GM23338 (cell line): Measurements from ENCODE around the gene GPALPP1. TPM values are rescaled to one million over a fixed set of nuclear protein-coding genes. Genes with fewer than 3 reads are reported as not detected.

Experiments
- ATAC-seq: fragments of 200-7000 bp; cut with Tn5 transposase; 3 replicates; pipeline ENCODE4 v1.9.1; 2020
- DNase-seq: peaks from one replicate; pipeline ENCODE4 v3.0.0-alpha.2; 2015; ENCODE audit warnings: low spot score
- H2AFZ ChIP-seq: fragments of 200-600 bp; sonication (generic); 2 replicates; pipeline ENCODE4 v1.8.0; 2016; ENCODE audit warnings: antibody characterized with exemption, mild to moderate bottlenecking, moderate library complexity
- H3F3A ChIP-seq: fragments of 200-600 bp; sonication (generic); replicated peaks from 2 replicates; pipeline ENCODE4 v1.8.0; 2017; ENCODE audit warnings: antibody characterized with exemption, mixed run types, low read depth
- H3K27ac ChIP-seq: fragments of 200-600 bp; sonication (generic); 2 replicates; pipeline ENCODE4 v1.6.1; 2016; ENCODE audit warnings: low read depth
- H3K27me3 ChIP-seq: fragments of 200-600 bp; sonication (generic); 2 replicates; pipeline ENCODE4 v1.8.0; 2016; ENCODE audit warnings: mild to moderate bottlenecking, mixed run types, moderate library complexity; ENCODE audit not compliant: insufficient read depth
- H3K36me3 ChIP-seq: fragments of 200-600 bp; sonication (generic); 2 replicates; pipeline ENCODE4 v1.8.0; 2016; ENCODE audit warnings: mild to moderate bottlenecking; ENCODE audit not compliant: insufficient read depth
- H3K4me1 ChIP-seq: fragments of 200-600 bp; sonication (generic); 2 replicates; pipeline ENCODE4 v1.8.0; 2016; ENCODE audit warnings: mild to moderate bottlenecking, moderate library complexity; ENCODE audit not compliant: insufficient read depth
- H3K4me2 ChIP-seq: fragments of 200-600 bp; sonication (generic); 2 replicates; pipeline ENCODE4 v1.7.1; 2017; ENCODE audit warnings: mixed run types
- H3K4me3 ChIP-seq: fragments of 200-600 bp; sonication (generic); 2 replicates; pipeline ENCODE4 v1.6.1; 2016; ENCODE audit warnings: mixed run types
- H3K79me2 ChIP-seq: fragments of 200-600 bp; sonication (generic); replicated peaks from 2 replicates; pipeline ENCODE4 v1.8.0; 2017; ENCODE audit warnings: mild to moderate bottlenecking; ENCODE audit not compliant: insufficient read depth
- H3K9me2 ChIP-seq: fragments of 200-600 bp; sonication (generic); 2 replicates; pipeline ENCODE4 v1.8.0; 2017; ENCODE audit not compliant: insufficient read depth
- H4K20me1 ChIP-seq: fragments of 200-600 bp; sonication (generic); replicated peaks from 2 replicates; pipeline ENCODE4 v1.8.0; 2017; ENCODE audit warnings: mild to moderate bottlenecking; ENCODE audit not compliant: insufficient read depth
- H3K27ac Mint-ChIP-seq: 2 replicates; pipeline ENCODE4 v1.8.0; 2020; ENCODE audit warnings: inconsistent platforms, mild to moderate bottlenecking, moderate library complexity, mixed read lengths
- H3K27me3 Mint-ChIP-seq: 3 replicates; pipeline ENCODE4 v1.8.0; 2022; ENCODE audit warnings: low read depth, mild to moderate bottlenecking, moderate library complexity, mixed read lengths, inconsistent platforms; ENCODE audit not compliant: insufficient read depth, poor library complexity
- H3K36me3 Mint-ChIP-seq: 3 replicates; pipeline ENCODE4 v1.8.0; 2021; ENCODE audit warnings: low read depth, mild to moderate bottlenecking, inconsistent platforms, moderate library complexity, mixed read lengths
- H3K4me1 Mint-ChIP-seq: 3 replicates; pipeline ENCODE4 v1.8.0; 2020; ENCODE audit warnings: mild to moderate bottlenecking, inconsistent platforms, mixed read lengths
- H3K4me3 Mint-ChIP-seq: 3 replicates; pipeline ENCODE4 v1.8.0; 2021; ENCODE audit warnings: moderate library complexity, mild to moderate bottlenecking, inconsistent platforms, mixed read lengths
- H3K9me3 Mint-ChIP-seq: 3 replicates; pipeline ENCODE4 v1.8.0; 2020; ENCODE audit warnings: moderate library complexity, mild to moderate bottlenecking, inconsistent platforms, mixed read lengths
- CREB1 ChIP-seq: fragments of 250-450 bp; sonication (Bioruptor Pico); IDR thresholded peaks from 2 replicates; pipeline ENCODE4 v1.5.0; 2020; ENCODE audit warnings: low read depth, mild to moderate bottlenecking, moderate library complexity
- EZH2 ChIP-seq: fragments of 200-600 bp; sonication (generic); IDR thresholded peaks from one replicate; pipeline ENCODE4 v1.8.0; 2017; ENCODE audit warnings: antibody characterized with exemption, mild to moderate bottlenecking, low read depth; ENCODE audit not compliant: unreplicated experiment
- EZH2phosphoT487 ChIP-seq: fragments of 200-600 bp; sonication (generic); IDR thresholded peaks from one replicate; pipeline ENCODE4 v1.8.1; 2018; ENCODE audit warnings: antibody characterized with exemption; ENCODE audit not compliant: unreplicated experiment
- JUNB ChIP-seq: IDR thresholded peaks from one replicate; pipeline ENCODE4 v1.6.1; 2016; ENCODE audit warnings: antibody characterized with exemption; ENCODE audit not compliant: unreplicated experiment
- NANOG ChIP-seq: IDR thresholded peaks from 2 replicates; pipeline ENCODE4 v1.6.1; 2016; ENCODE audit warnings: antibody characterized with exemption, borderline replicate concordance
- POLR2AphosphoS5 ChIP-seq: IDR thresholded peaks from 2 replicates; pipeline ENCODE4 v1.6.1; 2016; ENCODE audit warnings: antibody characterized with exemption, low read depth
- STAT1 ChIP-seq: IDR thresholded peaks from one replicate; pipeline ENCODE4 v1.6.1; 2016; ENCODE audit warnings: antibody characterized with exemption; ENCODE audit not compliant: unreplicated experiment
- ZNF114 ChIP-seq: fragments of 250-450 bp; sonication (Bioruptor Pico); IDR thresholded peaks from 2 replicates; pipeline ENCODE4 v1.5.0; 2020; ENCODE audit warnings: mild to moderate bottlenecking, moderate library complexity
- polyA plus RNA-seq: library from polyadenylated mRNA; unstranded; fragments of >200 nt; fragmentation: Nextera tagmentation; extraction: Ambion mirVana; gene quantifications from 2 replicates; pipeline ENCODE4 v1.2.1, GENCODE V29; 2016
- total RNA-seq: library from RNA; depleted of rRNA; stranded (reverse); fragments of >200 nt; shearing (Covaris generic); gene quantifications from 2 replicates; pipeline ENCODE4 v1.2.3, GENCODE V29; 2014
- TF ChIP-seq, protein P1 (sequence below): IDR thresholded peaks from one replicate; pipeline ENCODE4 v1.6.1; 2018; ENCODE audit warnings: antibody characterized with exemption; ENCODE audit not compliant: unreplicated experiment
- TF ChIP-seq, protein P2 (sequence below): fragments of 250-450 bp; sonication (Bioruptor Pico); IDR thresholded peaks from 2 replicates; pipeline ENCODE4 v1.5.0; 2020; ENCODE audit warnings: mild to moderate bottlenecking, moderate library complexity

The GPALPP1 gene
- total and polyA plus RNA-seq, 2 experiments from 2014 or later = 31.3 to 35.8 TPM

DNA sequence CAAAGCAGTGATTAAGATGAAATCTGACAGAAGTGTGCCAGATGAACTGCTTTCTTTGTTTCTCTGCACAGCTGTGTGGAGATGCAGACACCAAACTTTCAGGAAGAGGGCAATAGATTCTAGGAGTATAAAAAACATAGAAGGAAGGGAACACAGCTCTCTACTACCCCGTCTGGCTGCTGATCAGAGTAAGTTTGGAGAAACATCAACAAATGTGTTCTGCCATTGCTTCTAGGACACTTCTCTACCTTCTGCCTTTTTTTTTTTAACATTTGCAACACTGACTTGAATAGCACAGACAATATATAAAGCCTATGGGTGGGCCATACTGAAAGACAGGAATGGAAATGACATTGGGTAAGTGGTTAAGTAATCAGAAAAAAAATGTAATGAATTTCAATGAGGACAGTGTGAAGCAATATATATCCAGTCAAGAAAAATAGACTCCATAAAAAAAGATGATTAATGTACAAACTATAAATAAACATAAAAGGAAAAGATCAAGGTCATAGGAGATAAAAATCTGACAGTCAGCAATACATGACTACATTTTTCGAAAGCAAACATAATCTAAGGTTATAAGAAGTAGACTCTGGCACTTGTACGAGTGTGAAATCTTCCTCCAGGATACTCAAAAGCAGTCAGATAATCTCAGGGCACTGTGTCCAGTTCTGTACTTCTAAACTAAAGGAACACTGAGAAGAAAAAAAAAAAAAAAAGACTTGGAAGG, 21.5 kb upstream of the GPALPP1 start (continued):
- TF ChIP-seq, protein P1, sequence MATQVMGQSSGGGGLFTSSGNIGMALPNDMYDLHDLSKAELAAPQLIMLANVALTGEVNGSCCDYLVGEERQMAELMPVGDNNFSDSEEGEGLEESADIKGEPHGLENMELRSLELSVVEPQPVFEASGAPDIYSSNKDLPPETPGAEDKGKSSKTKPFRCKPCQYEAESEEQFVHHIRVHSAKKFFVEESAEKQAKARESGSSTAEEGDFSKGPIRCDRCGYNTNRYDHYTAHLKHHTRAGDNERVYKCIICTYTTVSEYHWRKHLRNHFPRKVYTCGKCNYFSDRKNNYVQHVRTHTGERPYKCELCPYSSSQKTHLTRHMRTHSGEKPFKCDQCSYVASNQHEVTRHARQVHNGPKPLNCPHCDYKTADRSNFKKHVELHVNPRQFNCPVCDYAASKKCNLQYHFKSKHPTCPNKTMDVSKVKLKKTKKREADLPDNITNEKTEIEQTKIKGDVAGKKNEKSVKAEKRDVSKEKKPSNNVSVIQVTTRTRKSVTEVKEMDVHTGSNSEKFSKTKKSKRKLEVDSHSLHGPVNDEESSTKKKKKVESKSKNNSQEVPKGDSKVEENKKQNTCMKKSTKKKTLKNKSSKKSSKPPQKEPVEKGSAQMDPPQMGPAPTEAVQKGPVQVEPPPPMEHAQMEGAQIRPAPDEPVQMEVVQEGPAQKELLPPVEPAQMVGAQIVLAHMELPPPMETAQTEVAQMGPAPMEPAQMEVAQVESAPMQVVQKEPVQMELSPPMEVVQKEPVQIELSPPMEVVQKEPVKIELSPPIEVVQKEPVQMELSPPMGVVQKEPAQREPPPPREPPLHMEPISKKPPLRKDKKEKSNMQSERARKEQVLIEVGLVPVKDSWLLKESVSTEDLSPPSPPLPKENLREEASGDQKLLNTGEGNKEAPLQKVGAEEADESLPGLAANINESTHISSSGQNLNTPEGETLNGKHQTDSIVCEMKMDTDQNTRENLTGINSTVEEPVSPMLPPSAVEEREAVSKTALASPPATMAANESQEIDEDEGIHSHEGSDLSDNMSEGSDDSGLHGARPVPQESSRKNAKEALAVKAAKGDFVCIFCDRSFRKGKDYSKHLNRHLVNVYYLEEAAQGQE = no peak
- TF ChIP-seq POLR2AphosphoS5 (no peak), JUNB (no peak), EZH2phosphoT487 (no peak)

DNA sequence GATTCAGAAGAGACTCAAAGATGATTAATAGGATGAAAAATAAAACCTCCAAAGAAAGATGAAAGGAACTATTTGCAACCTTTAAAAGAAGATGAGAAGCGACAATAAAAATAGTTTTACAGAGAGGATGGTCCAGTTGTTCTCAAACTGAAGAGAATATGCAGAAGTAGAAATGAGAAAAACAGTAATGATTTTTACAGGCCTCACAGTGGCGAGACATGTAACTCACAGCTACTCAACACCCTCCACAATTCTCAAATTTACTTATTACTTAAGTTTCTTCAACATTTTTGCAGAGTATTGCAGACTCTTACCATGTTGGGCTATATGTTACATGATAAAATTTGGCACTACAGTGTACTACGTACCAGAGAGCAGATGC, 20.9 kb upstream of the GPALPP1 start:
- Histone ChIP-seq H3K27ac (no peak overlapping the region), H3K27me3 (no peaks in the 10 kb centered on the region), H2AFZ (no peak overlapping the region), H3K79me2 (peaks cover 30% of the 10 kb centered on the region), H3K9me2 (no peaks in the 10 kb centered on the region; the same call in 1 of the 2 replicates), H3K4me3 (no peak overlapping the region), H3K4me2 (no peak overlapping the region), H4K20me1 (peaks cover 5% of the 10 kb centered on the region), H3K36me3 (peaks cover 30% of the 10 kb centered on the region), H3K4me1 (0 out of 2 replicates have a peak, but pooled peaks cover 4% of the 10 kb centered on the region), H3F3A (no peaks in the 10 kb centered on the region)
- H3K27ac Mint-ChIP-seq = no peak overlapping the region
- no peak overlapping the region for H3K4me3 Mint-ChIP-seq
- ATAC-seq (no peak), DNase-seq (no peak)
- peaks cover 46% of the 10 kb centered on the region for H3K36me3 Mint-ChIP-seq
- TF ChIP-seq, protein P2, sequence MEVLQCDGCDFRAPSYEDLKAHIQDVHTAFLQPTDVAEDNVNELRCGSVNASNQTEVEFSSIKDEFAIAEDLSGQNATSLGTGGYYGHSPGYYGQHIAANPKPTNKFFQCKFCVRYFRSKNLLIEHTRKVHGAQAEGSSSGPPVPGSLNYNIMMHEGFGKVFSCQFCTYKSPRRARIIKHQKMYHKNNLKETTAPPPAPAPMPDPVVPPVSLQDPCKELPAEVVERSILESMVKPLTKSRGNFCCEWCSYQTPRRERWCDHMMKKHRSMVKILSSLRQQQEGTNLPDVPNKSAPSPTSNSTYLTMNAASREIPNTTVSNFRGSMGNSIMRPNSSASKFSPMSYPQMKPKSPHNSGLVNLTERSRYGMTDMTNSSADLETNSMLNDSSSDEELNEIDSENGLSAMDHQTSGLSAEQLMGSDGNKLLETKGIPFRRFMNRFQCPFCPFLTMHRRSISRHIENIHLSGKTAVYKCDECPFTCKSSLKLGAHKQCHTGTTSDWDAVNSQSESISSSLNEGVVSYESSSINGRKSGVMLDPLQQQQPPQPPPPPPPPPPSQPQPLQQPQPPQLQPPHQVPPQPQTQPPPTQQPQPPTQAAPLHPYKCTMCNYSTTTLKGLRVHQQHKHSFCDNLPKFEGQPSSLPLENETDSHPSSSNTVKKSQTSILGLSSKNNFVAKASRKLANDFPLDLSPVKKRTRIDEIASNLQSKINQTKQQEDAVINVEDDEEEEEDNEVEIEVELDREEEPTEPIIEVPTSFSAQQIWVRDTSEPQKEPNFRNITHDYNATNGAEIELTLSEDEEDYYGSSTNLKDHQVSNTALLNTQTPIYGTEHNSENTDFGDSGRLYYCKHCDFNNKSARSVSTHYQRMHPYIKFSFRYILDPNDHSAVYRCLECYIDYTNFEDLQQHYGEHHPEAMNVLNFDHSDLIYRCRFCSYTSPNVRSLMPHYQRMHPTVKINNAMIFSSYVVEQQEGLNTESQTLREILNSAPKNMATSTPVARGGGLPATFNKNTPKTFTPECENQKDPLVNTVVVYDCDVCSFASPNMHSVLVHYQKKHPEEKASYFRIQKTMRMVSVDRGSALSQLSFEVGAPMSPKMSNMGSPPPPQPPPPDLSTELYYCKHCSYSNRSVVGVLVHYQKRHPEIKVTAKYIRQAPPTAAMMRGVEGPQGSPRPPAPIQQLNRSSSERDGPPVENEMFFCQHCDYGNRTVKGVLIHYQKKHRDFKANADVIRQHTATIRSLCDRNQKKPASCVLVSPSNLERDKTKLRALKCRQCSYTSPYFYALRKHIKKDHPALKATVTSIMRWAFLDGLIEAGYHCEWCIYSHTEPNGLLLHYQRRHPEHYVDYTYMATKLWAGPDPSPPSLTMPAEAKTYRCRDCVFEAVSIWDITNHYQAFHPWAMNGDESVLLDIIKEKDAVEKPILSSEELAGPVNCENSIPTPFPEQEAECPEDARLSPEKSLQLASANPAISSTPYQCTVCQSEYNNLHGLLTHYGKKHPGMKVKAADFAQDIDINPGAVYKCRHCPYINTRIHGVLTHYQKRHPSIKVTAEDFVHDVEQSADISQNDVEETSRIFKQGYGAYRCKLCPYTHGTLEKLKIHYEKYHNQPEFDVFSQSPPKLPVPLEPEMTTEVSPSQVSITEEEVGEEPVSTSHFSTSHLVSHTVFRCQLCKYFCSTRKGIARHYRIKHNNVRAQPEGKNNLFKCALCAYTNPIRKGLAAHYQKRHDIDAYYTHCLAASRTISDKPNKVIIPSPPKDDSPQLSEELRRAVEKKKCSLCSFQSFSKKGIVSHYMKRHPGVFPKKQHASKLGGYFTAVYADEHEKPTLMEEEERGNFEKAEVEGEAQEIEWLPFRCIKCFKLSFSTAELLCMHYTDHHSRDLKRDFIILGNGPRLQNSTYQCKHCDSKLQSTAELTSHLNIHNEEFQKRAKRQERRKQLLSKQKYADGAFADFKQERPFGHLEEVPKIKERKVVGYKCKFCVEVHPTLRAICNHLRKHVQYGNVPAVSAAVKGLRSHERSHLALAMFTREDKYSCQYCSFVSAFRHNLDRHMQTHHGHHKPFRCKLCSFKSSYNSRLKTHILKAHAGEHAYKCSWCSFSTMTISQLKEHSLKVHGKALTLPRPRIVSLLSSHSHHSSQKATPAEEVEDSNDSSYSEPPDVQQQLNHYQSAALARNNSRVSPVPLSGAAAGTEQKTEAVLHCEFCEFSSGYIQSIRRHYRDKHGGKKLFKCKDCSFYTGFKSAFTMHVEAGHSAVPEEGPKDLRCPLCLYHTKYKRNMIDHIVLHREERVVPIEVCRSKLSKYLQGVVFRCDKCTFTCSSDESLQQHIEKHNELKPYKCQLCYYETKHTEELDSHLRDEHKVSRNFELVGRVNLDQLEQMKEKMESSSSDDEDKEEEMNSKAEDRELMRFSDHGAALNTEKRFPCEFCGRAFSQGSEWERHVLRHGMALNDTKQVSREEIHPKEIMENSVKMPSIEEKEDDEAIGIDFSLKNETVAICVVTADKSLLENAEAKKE (CRISPR knock-in tag) = no peak
- no peak for TF ChIP-seq CREB1 (CRISPR knock-in tag)
- TF ChIP-seq ZNF114 (CRISPR knock-in tag) = no peak
- no peak for TF ChIP-seq STAT1
- TF ChIP-seq EZH2 = no peak
- TF ChIP-seq JUNB = no peak
- no peak for TF ChIP-seq NANOG
- H3K27me3 Mint-ChIP-seq = peaks cover 2% of the 10 kb centered on the region
- H3K4me1 Mint-ChIP-seq = peaks cover 3% of the 10 kb centered on the region
- peaks cover 13% of the 10 kb centered on the region for H3K9me3 Mint-ChIP-seq
